HepG2 (cell line): ENCODE data around the gene SENP7. TPM values are rescaled to one million over a fixed set of nuclear protein-coding genes. Genes with fewer than 3 reads are reported as not detected.

Experiments used
- ATAC-seq: fragments of 200-7000 bp; cut with Tn5 transposase; 3 replicates; pipeline ENCODE4 v1.9.1; 2020; ENCODE audit warnings: mild to moderate bottlenecking, moderate library complexity
- BruUV-seq: library from RNA; stranded (reverse); fragments of 400-500 nt; replicated peaks from 2 replicates; lab custom pipeline; 2021; lab: Mats Ljungman, UMichigan
- CTCF ChIA-PET: fragments of 300-600 bp; formaldehyde crosslinking; extraction: SDS; loops from one replicate; lab custom pipeline; 2021; ENCODE audit warnings: low total read pairs, inconsistent platforms, low intra/inter-chr PET ratio; lab: Yijun Ruan, JAX
- POLR2A ChIA-PET: fragments of 350-600 bp; sonication (Branson Sonifier 250); formaldehyde crosslinking; loops from one replicate; lab custom pipeline; 2020; ENCODE audit warnings: antibody characterized with exemption, inconsistent platforms; lab: Yijun Ruan, JAX
- DNase-seq: peaks from one replicate; pipeline ENCODE4 v3.0.0-alpha.2; 2015; ENCODE audit warnings: low spot score
- FAIRE-seq: peaks from 3 replicates; lab custom pipeline; 2011; peaks lifted over from hg19 to GRCh38; lab: Jason Lieb, UNC
- H2AFZ ChIP-seq: one replicate; pipeline ENCODE4 v1.6.1; 2011; ENCODE audit warnings: low read length, inconsistent platforms
- H3K27ac ChIP-seq: fragments of 300-600 bp; 3 replicates; pipeline ENCODE4 v1.8.0; 2011; ENCODE audit warnings: mixed run types, mild to moderate bottlenecking, mixed read lengths, low read length, inconsistent platforms; ENCODE audit not compliant: insufficient read depth; ENCODE audit errors: extremely low read length
- H3K27me3 ChIP-seq, 2 experiments: fragments of 200-600 bp in 1 of 2; 2 replicates in 1 of 2; 3 replicates in 1 of 2; pipeline versions ENCODE4 v1.6.0 to v1.8.0; 2011; ENCODE audit warnings: low read length in 2 of 2, mild to moderate bottlenecking in 2 of 2, moderate library complexity in 2 of 2, inconsistent platforms in 1 of 2; ENCODE audit not compliant: insufficient read depth in 2 of 2, control insufficient read depth in 1 of 2
- H3K36me3 ChIP-seq, 2 experiments: fragments of 200-600 bp in 1 of 2; replicated peaks in 1 of 2; 2 replicates in 1 of 2; 3 replicates in 1 of 2; pipeline versions ENCODE4 v1.5.1 to v1.8.0; 2011; ENCODE audit warnings: low read length in 2 of 2, inconsistent platforms in 1 of 2; ENCODE audit not compliant: insufficient read depth in 2 of 2, control insufficient read depth in 1 of 2
- H3K4me1 ChIP-seq: 2 replicates; pipeline ENCODE4 v1.5.1; 2012; ENCODE audit warnings: low read length, inconsistent platforms; ENCODE audit not compliant: insufficient read depth
- H3K4me2 ChIP-seq: 2 replicates; pipeline ENCODE4 v1.6.0; 2011; ENCODE audit warnings: low read depth, low read length, inconsistent platforms
- H3K4me3 ChIP-seq, 3 experiments: fragments of 200-600 bp in 1 of 3; sonication (generic), shearing (Covaris generic) in 1 of 3; replicated peaks in 1 of 3; 2 replicates each; pipeline ENCODE4 v1.5.1; 2011 to 2016; ENCODE audit warnings: low read length in 3 of 3, inconsistent platforms in 2 of 3, low read depth in 2 of 3, mild to moderate bottlenecking in 2 of 3, control low read depth in 1 of 3, mixed read lengths in 1 of 3; ENCODE audit not compliant: insufficient read depth in 1 of 3
- H3K79me2 ChIP-seq: one replicate; pipeline ENCODE4 v1.6.1; 2011; ENCODE audit warnings: low read length, inconsistent platforms; ENCODE audit not compliant: insufficient read depth
- H3K9ac ChIP-seq: 2 replicates; pipeline ENCODE4 v1.6.0; 2011; ENCODE audit warnings: mild to moderate bottlenecking, low read depth, low read length, inconsistent platforms; ENCODE audit not compliant: insufficient read depth
- H3K9me3 ChIP-seq: 2 replicates; pipeline ENCODE4 v1.5.1; 2012; ENCODE audit warnings: mild to moderate bottlenecking, low read length
- H4K20me1 ChIP-seq: 2 replicates; pipeline ENCODE4 v1.6.0; 2011; ENCODE audit warnings: inconsistent platforms, mild to moderate bottlenecking, low read length, moderate library complexity; ENCODE audit not compliant: insufficient read depth
- CBFB ChIP-seq: sonication (generic); formaldehyde crosslinking; IDR thresholded peaks from 2 replicates; pipeline ENCODE4 v1.4.0; 2020; ENCODE audit warnings: missing genetic modification reagents
- ETV5 ChIP-seq: IDR thresholded peaks from 2 replicates; pipeline ENCODE4 v1.6.1; 2018; ENCODE audit warnings: missing biosample characterization, missing genetic modification reagents, inconsistent platforms, borderline replicate concordance
- KMT2A ChIP-seq: sonication (generic); formaldehyde crosslinking; IDR thresholded peaks from 2 replicates; pipeline ENCODE4 v1.4.0; 2020; ENCODE audit warnings: missing genetic modification reagents
- NR2F1 ChIP-seq, 2 experiments: fragments of 450-650 bp in 1 of 2; formaldehyde crosslinking in 1 of 2; IDR thresholded peaks; 2 replicates each; pipeline versions ENCODE4 v1.5.0 to v1.6.1; 2016 to 2020; ENCODE audit warnings: mild to moderate bottlenecking in 1 of 2, missing compliant biosample characterization in 1 of 2, missing genetic modification reagents in 1 of 2, moderate library complexity in 1 of 2
- PRPF4 ChIP-seq: fragments of 200-400 bp; formaldehyde crosslinking; IDR thresholded peaks from 2 replicates; pipeline ENCODE4 v1.6.1; 2016; ENCODE audit warnings: low read length, low read depth; ENCODE audit not compliant: poor library complexity, severe bottlenecking
- SNAI1 ChIP-seq: sonication (generic); formaldehyde crosslinking; IDR thresholded peaks from 2 replicates; pipeline ENCODE4 v1.5.0; 2020; ENCODE audit warnings: mild to moderate bottlenecking, missing genetic modification reagents, borderline replicate concordance
- SP2 ChIP-seq: sonication (generic); formaldehyde crosslinking; IDR thresholded peaks from 2 replicates; pipeline ENCODE4 v1.5.1; 2020; ENCODE audit warnings: mild to moderate bottlenecking, missing genetic modification reagents
- ZBTB7B ChIP-seq: sonication (generic); formaldehyde crosslinking; IDR thresholded peaks from 2 replicates; pipeline ENCODE4 v1.4.0; 2020; ENCODE audit warnings: missing genetic modification reagents
- ZNF225 ChIP-seq: sonication (generic); formaldehyde crosslinking; IDR thresholded peaks from 2 replicates; pipeline ENCODE4 v1.4.0; 2020; ENCODE audit warnings: mild to moderate bottlenecking, missing genetic modification reagents
- ZNF24 ChIP-seq: fragments of 450-650 bp; IDR thresholded peaks from 2 replicates; pipeline ENCODE4 v1.6.1; 2017; ENCODE audit warnings: antibody characterized with exemption, mild to moderate bottlenecking
- ZNF337 ChIP-seq: sonication (generic); formaldehyde crosslinking; IDR thresholded peaks from 2 replicates; pipeline ENCODE4 v1.5.1; 2020; ENCODE audit warnings: missing genetic modification reagents, low read depth, mild to moderate bottlenecking, borderline replicate concordance
- ZNF629 ChIP-seq: sonication (generic); formaldehyde crosslinking; conservative IDR thresholded peaks from 2 replicates; pipeline ENCODE4 v1.5.0; 2020; ENCODE audit warnings: missing genetic modification reagents
- ZNF709 ChIP-seq: sonication (generic); formaldehyde crosslinking; IDR thresholded peaks from 2 replicates; pipeline ENCODE4 v1.5.0; 2020; ENCODE audit warnings: mild to moderate bottlenecking, missing genetic modification reagents
- ZNF780A ChIP-seq: sonication (generic); formaldehyde crosslinking; IDR thresholded peaks from 2 replicates; pipeline ENCODE4 v1.8.0; 2022; ENCODE audit warnings: mild to moderate bottlenecking, missing genetic modification reagents, moderate library complexity
- WGBS: methylation state at CpG from one replicate; pipeline ENCODE4 v1.1.6; 2017; ENCODE audit warnings: low lambda C conversion rate; 5-methylcytosine and 5-hydroxymethylcytosine counted together
- in situ Hi-C: cut with HindIII; loops from 2 replicates; pipeline ENCODE4 v1.10.0; 2017; ENCODE audit warnings: low pct_unique_long_range_greater_than_20kb; ENCODE audit not compliant: extremely low pct_ligation_motif_present
- intact Hi-C: fragments of 100-400 bp; cut with micrococcal nuclease; formaldehyde crosslinking; loops from one replicate; pipeline ENCODE4 v1.10.0; 2022; ENCODE audit not compliant: unreplicated experiment
- polyA plus RNA-seq, 8 experiments: library from polyadenylated mRNA; depleted of rRNA in 3 of 8; stranded (reverse) in 7 of 8; unstranded in 1 of 8; fragments of >200 nt; fragmentation: Illumina TruSeq in 4 of 8; extraction: Trizol in 4 of 8; gene quantifications; 2 replicates each; pipeline versions ENCODE4 v1.2.1 to v1.2.3, GENCODE V29; 2011 to 2016; ENCODE audit warnings: low read depth in 4 of 8, missing spikeins in 1 of 8, mixed read lengths in 1 of 8; ENCODE audit not compliant: insufficient read depth in 1 of 8
- total RNA-seq, 5 experiments: library from RNA; depleted of rRNA; stranded (reverse); fragments of >200 nt; fragmentation: Illumina TruSeq; extraction: Trizol; gene quantifications; 2 replicates each; pipeline ENCODE4 v1.2.3, GENCODE V29; 2016; ENCODE audit warnings: low read depth in 1 of 5
- TF ChIP-seq, protein P1 (sequence below): sonication (generic); formaldehyde crosslinking; IDR thresholded peaks from 2 replicates; pipeline ENCODE4 v1.8.0; 2022; ENCODE audit warnings: missing genetic modification reagents, low read depth, mild to moderate bottlenecking, borderline replicate concordance
- TF ChIP-seq, protein P2 (sequence below): sonication (generic); formaldehyde crosslinking; IDR thresholded peaks from 2 replicates; pipeline ENCODE4 v1.8.1; 2022; ENCODE audit warnings: mild to moderate bottlenecking, missing genetic modification reagents
- TF ChIP-seq, protein P3 (sequence below): sonication (generic); formaldehyde crosslinking; conservative IDR thresholded peaks from 2 replicates; pipeline ENCODE4 v1.8.0; 2022; ENCODE audit warnings: low read depth, missing genetic modification reagents
- TF ChIP-seq, protein P4 (sequence below): sonication (generic); formaldehyde crosslinking; IDR thresholded peaks from 2 replicates; pipeline ENCODE4 v1.4.0; 2020; ENCODE audit warnings: low read depth, mild to moderate bottlenecking, missing genetic modification reagents
- TF ChIP-seq, protein P5 (sequence below): sonication (generic); formaldehyde crosslinking; IDR thresholded peaks from 2 replicates; pipeline ENCODE4 v1.5.1; 2020; ENCODE audit warnings: missing genetic modification reagents, mild to moderate bottlenecking, borderline replicate concordance

SENP7 gene
- total and polyA plus RNA-seq, 2 of the 13 experiments (the other 11 are each of a cell fraction or from before 2014, with no cell fraction given), result 9.1 to 10.3 TPM

DNA sequence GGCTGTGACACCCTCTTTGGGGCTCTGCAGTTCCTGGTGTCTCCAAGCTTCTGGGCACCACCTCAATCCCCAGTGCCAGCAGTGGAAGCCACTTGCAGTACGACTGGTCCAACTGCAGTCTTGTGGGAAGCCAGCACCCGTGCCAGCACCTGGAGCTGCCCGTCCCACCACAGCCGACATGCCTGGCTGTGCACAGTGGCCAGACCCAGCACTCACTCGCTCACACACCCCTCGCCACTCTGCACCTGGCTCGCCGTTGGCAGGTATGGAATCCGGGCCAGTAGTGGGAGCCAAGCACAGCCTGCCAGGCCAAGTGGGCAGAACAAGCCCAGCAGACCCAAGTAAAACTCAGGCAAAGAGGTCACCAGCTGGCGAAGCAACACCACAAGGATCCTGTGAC, 128.6 kb downstream of the SENP7 start (continued):
- TF ChIP-seq ZNF709 (CRISPR knock-in tag) (no peak), ZBTB7B (CRISPR knock-in tag) (no peak), ZNF629 (no peak), PRPF4 (no peak), ZNF24 (no peak), ZNF225 (no peak), KMT2A (CRISPR knock-in tag) (no peak), SP2 (CRISPR knock-in tag) (no peak)
- TF ChIP-seq, protein P1, sequence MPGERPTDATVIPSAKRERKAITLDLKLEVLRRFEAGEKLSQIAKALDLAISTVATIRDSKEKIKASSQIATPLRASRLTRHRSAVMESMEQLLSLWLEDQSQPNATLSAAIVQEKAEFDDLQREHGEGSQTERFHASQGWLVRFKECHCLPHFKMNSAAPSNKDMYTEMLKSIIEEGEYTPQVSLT (CRISPR knock-in tag), result no peak

DNA sequence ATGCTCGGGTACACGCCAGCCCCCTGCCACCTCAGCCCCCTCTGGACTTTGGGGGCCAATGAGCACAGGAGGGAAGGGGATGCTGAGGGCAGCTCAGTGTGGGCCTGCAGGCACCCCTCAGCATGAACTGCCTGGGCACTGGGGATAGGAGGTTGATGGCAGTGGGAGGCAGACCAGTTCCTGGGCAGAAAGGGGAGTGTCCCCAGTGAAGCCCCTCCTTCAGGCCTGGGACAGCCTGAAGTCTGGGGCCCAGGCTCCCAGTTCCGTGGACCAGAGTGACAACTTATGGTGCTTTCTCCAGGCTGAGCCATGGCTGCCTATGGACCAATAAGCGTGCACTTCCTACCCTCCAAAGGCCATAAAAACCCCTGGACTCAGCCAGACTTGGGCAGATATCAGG, 129.4 kb downstream of the SENP7 start:
- no peaks in the 10 kb centered on the region for H3K36me3 ChIP-seq
- H3K4me2 ChIP-seq, result no peak overlapping the region
- no peak overlapping the region for H3K4me3 ChIP-seq
- DNase-seq (no peak), ATAC-seq (peak; percentile 21; the same call in 1 of the 3 replicates), FAIRE-seq (no peak)
- H3K79me2 ChIP-seq, result no peaks in the 10 kb centered on the region
- ChIA-PET CTCF (no interaction called here), POLR2A (no interaction called here)
- no peaks in the 10 kb centered on the region; a peak in 1 of 5 replicates for H3K27me3 ChIP-seq
- H3K9me3 ChIP-seq, result no peaks in the 10 kb centered on the region
- H3K9ac ChIP-seq, result no peak overlapping the region
- TF ChIP-seq SNAI1 (CRISPR knock-in tag) (no peak), ZNF337 (no peak), ZNF780A (CRISPR knock-in tag) (no peak), CBFB (no peak), ETV5 (CRISPR knock-in tag) (no peak), NR2F1 (CRISPR knock-in tag; IDR thresholded peaks at IDR 0.05) (no peak)
- TF ChIP-seq, protein P2, sequence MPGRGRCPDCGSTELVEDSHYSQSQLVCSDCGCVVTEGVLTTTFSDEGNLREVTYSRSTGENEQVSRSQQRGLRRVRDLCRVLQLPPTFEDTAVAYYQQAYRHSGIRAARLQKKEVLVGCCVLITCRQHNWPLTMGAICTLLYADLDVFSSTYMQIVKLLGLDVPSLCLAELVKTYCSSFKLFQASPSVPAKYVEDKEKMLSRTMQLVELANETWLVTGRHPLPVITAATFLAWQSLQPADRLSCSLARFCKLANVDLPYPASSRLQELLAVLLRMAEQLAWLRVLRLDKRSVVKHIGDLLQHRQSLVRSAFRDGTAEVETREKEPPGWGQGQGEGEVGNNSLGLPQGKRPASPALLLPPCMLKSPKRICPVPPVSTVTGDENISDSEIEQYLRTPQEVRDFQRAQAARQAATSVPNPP (CRISPR knock-in tag), result no peak
- TF ChIP-seq, protein P3, sequence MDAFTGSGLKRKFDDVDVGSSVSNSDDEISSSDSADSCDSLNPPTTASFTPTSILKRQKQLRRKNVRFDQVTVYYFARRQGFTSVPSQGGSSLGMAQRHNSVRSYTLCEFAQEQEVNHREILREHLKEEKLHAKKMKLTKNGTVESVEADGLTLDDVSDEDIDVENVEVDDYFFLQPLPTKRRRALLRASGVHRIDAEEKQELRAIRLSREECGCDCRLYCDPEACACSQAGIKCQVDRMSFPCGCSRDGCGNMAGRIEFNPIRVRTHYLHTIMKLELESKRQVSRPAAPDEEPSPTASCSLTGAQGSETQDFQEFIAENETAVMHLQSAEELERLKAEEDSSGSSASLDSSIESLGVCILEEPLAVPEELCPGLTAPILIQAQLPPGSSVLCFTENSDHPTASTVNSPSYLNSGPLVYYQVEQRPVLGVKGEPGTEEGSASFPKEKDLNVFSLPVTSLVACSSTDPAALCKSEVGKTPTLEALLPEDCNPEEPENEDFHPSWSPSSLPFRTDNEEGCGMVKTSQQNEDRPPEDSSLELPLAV (CRISPR knock-in tag), result no peak
- TF ChIP-seq, protein P4, sequence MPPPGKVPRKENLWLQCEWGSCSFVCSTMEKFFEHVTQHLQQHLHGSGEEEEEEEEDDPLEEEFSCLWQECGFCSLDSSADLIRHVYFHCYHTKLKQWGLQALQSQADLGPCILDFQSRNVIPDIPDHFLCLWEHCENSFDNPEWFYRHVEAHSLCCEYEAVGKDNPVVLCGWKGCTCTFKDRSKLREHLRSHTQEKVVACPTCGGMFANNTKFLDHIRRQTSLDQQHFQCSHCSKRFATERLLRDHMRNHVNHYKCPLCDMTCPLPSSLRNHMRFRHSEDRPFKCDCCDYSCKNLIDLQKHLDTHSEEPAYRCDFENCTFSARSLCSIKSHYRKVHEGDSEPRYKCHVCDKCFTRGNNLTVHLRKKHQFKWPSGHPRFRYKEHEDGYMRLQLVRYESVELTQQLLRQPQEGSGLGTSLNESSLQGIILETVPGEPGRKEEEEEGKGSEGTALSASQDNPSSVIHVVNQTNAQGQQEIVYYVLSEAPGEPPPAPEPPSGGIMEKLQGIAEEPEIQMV (CRISPR knock-in tag), result no peak
- TF ChIP-seq, protein P5, sequence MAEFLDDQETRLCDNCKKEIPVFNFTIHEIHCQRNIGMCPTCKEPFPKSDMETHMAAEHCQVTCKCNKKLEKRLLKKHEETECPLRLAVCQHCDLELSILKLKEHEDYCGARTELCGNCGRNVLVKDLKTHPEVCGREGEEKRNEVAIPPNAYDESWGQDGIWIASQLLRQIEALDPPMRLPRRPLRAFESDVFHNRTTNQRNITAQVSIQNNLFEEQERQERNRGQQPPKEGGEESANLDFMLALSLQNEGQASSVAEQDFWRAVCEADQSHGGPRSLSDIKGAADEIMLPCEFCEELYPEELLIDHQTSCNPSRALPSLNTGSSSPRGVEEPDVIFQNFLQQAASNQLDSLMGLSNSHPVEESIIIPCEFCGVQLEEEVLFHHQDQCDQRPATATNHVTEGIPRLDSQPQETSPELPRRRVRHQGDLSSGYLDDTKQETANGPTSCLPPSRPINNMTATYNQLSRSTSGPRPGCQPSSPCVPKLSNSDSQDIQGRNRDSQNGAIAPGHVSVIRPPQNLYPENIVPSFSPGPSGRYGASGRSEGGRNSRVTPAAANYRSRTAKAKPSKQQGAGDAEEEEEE, result no peak
- H3K27ac ChIP-seq, result no peak overlapping the region
- intact Hi-C loops, result loop anchor here (5.0 to 10.0 kb wide), 3 partner anchors 171 to 491 kb away; partner anchors contain the start of gene PCNP
- 100% methylated on average over 1 of the region's 4 CpGs for WGBS
- in situ Hi-C loops, result loop anchor here (10.0 kb wide), 1 partner anchor 309 kb away; no protein-coding TSS in a partner anchor
- no peaks in the 10 kb centered on the region for H3K4me1 ChIP-seq
- H4K20me1 ChIP-seq, result no peaks in the 10 kb centered on the region
- no TSS peak for BruUV-seq
- H2AFZ ChIP-seq, result no peak overlapping the region
